Neural cell (in vitro differentiated cells): ENCODE data around the gene NUDCD3. TPM values are rescaled to one million over a fixed set of nuclear protein-coding genes. Genes with fewer than 3 reads are reported as not detected.

Source experiments
- H2AFZ ChIP-seq: fragments of 200-600, 300-800 bp; sonication (generic), shearing (Covaris generic); 2 replicates; pipeline ENCODE4 v1.6.0; 2014; ENCODE audit warnings: low read depth, mild to moderate bottlenecking, antibody characterized with exemption, low read length, moderate library complexity
- H3F3A ChIP-seq: fragments of 200-600 bp; shearing (Covaris generic); 2 replicates; pipeline ENCODE4 v1.6.1; 2016; ENCODE audit warnings: mild to moderate bottlenecking, moderate library complexity, mixed read lengths, antibody characterized with exemption, low read length; ENCODE audit not compliant: insufficient read depth, poor library complexity, severe bottlenecking
- H3K27ac ChIP-seq: fragments of 200-600, 300-800 bp; sonication (generic), shearing (Covaris generic); 2 replicates; pipeline ENCODE4 v1.5.1; 2014; ENCODE audit warnings: mild to moderate bottlenecking, low read length, moderate library complexity
- H3K27me3 ChIP-seq: fragments of 300-800, 200-600 bp; sonication (generic), shearing (Covaris generic); 2 replicates; pipeline ENCODE4 v1.6.0; 2014; ENCODE audit warnings: mild to moderate bottlenecking, low read depth, low read length, moderate library complexity; ENCODE audit not compliant: insufficient read depth
- H3K36me3 ChIP-seq: fragments of 300-800, 200-600 bp; sonication (generic), shearing (Covaris generic); 2 replicates; pipeline ENCODE4 v1.5.1; 2014; ENCODE audit warnings: mild to moderate bottlenecking, antibody characterized with exemption, low read length, moderate library complexity; ENCODE audit not compliant: insufficient read depth
- H3K4me2 ChIP-seq: fragments of 300-800, 200-600 bp; sonication (generic), shearing (Covaris generic); 2 replicates; pipeline ENCODE4 v1.6.0; 2014; ENCODE audit warnings: mild to moderate bottlenecking, low read length
- H3K4me3 ChIP-seq: fragments of 300-800, 200-600 bp; sonication (generic), shearing (Covaris generic); 2 replicates; pipeline ENCODE4 v1.5.1; 2014; ENCODE audit warnings: mild to moderate bottlenecking, low read length, moderate library complexity
- H3K79me2 ChIP-seq: fragments of 200-600 bp; shearing (Covaris generic); replicated peaks from 2 replicates; pipeline ENCODE4 v1.6.0; 2014; ENCODE audit warnings: mild to moderate bottlenecking, low read length, moderate library complexity; ENCODE audit not compliant: insufficient read depth
- H3K9ac ChIP-seq: fragments of 300-800, 200-600 bp; sonication (generic), shearing (Covaris generic); 2 replicates; pipeline ENCODE4 v1.6.1; 2016; ENCODE audit warnings: mild to moderate bottlenecking, low read length, mixed read lengths
- H3K9me2 ChIP-seq: fragments of 200-600 bp; shearing (Covaris generic); 2 replicates; pipeline ENCODE4 v1.6.1; 2016; ENCODE audit warnings: mild to moderate bottlenecking, low read length, mixed read lengths; ENCODE audit not compliant: insufficient read depth
- H3K9me3 ChIP-seq: fragments of 200-600, 300-800 bp; sonication (generic), shearing (Covaris generic); 2 replicates; pipeline ENCODE4 v1.6.1; 2016; ENCODE audit warnings: mild to moderate bottlenecking, mixed run types, low read length, moderate library complexity, mixed read lengths
- H4K20me1 ChIP-seq: fragments of 200-600 bp; shearing (Covaris generic); 2 replicates; pipeline ENCODE4 v1.6.1; 2016; ENCODE audit warnings: mild to moderate bottlenecking, mixed run types; ENCODE audit not compliant: insufficient read depth
- EP300 ChIP-seq: fragments of 450-650 bp; conservative IDR thresholded peaks from 2 replicates; pipeline ENCODE4 v1.6.1; 2014; ENCODE audit warnings: antibody characterized with exemption, mild to moderate bottlenecking, moderate library complexity; ENCODE audit not compliant: poor library complexity, severe bottlenecking
- EZH2 ChIP-seq: fragments of 200-600, 300-800 bp; shearing (Covaris generic), sonication (generic); IDR thresholded peaks from 2 replicates; pipeline ENCODE4 v1.6.1; 2014; ENCODE audit warnings: antibody characterized with exemption, low read length, borderline replicate concordance, mild to moderate bottlenecking; ENCODE audit not compliant: insufficient read depth, poor library complexity, severe bottlenecking
- REST ChIP-seq: IDR thresholded peaks from 2 replicates; pipeline ENCODE4 v1.6.1; 2012; ENCODE audit warnings: borderline replicate concordance
- polyA plus RNA-seq: library from polyadenylated mRNA; depleted of rRNA; stranded (reverse); fragments of >200 nt; gene quantifications from 2 replicates; pipeline ENCODE4 v1.2.3, GENCODE V29; 2014

Gene NUDCD3
- polyA plus RNA-seq, 1 donor from 2014 or later, result 69.9 TPM

- no peak overlapping the region for H3K27ac ChIP-seq
- H3K9me2 ChIP-seq, result no peaks in the 10 kb centered on the region
- no peaks in the 10 kb centered on the region for H3F3A ChIP-seq
- no peak overlapping the region for H2AFZ ChIP-seq
- H3K79me2 ChIP-seq, result no peaks in the 10 kb centered on the region
- H3K9me3 ChIP-seq, result no peaks in the 10 kb centered on the region
- H3K27me3 ChIP-seq, result no peaks in the 10 kb centered on the region
- TF ChIP-seq EZH2, result no peak
- no peak for TF ChIP-seq REST
- H3K36me3 ChIP-seq, result no peaks in the 10 kb centered on the region
- H4K20me1 ChIP-seq, result no peaks in the 10 kb centered on the region
- no peak overlapping the region for H3K9ac ChIP-seq
- H3K4me2 ChIP-seq, result no peak overlapping the region
- H3K4me3 ChIP-seq, result no peak overlapping the region
Observed at GRCh38 chr7:44531421-44532380, 41.2 kb upstream of the NUDCD3 start.

- Histone ChIP-seq H3K9me3 (no peaks in the 10 kb centered on the region), H3K27me3 (no peaks in the 10 kb centered on the region), H3K9ac (no peak overlapping the region), H3K79me2 (no peaks in the 10 kb centered on the region), H3K4me3 (no peak overlapping the region), H3K36me3 (no peaks in the 10 kb centered on the region), H3F3A (no peaks in the 10 kb centered on the region), H2AFZ (no peak overlapping the region), H3K4me2 (no peak overlapping the region), H3K27ac (no peak overlapping the region), H3K9me2 (no peaks in the 10 kb centered on the region), H4K20me1 (no peaks in the 10 kb centered on the region)
- TF ChIP-seq EZH2 (no peak), EP300 (no peak), REST (no peak)
Observed at GRCh38 chr7:44530990-44531389, 40.5 kb upstream of the NUDCD3 start.
